ENCODE data around the gene CLSTN3. TPM values are rescaled to one million over a fixed set of nuclear protein-coding genes. Genes with fewer than 3 reads are reported as not detected.

Gene CLSTN3
- total RNA-seq, 4 donors from 2014 or later, result 13.9 to 98.7 (median 24.4) TPM

DNA sequence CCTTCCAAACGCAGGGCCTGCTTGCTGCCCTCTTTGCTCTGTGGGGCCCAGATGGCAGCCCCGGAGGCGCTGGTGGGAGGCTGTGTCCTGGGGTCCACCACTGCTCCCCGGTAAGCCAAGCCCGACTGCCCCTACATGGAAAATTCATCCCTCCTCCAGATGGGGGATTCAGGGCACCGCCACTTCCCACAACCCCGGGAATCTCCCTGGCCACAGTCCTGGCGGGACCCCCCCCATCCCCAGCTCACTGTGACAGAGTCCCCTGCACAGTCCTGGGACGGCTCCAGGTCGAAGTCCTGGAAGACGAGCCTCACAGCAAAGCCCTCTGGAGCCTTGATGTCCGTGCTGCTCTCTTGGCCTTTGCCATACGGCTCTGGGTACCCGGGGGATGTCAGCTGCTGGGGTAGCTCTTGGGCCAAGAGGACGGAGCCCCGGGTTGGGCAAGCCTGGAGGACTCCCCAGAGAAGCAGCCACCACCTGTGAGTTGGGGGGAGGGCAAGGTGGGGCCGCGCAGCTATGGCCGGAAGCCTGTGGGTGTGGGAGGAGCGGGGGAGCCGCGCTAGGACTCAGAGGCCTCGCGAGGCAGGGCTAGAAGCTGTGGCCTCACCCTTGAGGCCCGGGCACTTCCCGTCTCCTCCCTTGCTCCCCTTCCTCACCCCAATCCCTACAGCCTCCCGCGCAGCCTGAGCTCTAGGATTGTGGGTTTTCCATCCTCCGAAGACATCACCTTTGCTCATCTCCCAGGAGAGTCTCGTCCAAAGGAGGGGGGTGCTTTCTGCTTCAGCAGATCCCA, 22.0 kb upstream of the CLSTN3 start:
- intact Hi-C loops (cut with DNase I; ENCODE audit: low total_unique reads), result loop anchor here (2.0 to 10.0 kb wide), 3 partner anchors 47 to 241 kb away; partner anchors contain the start of genes C1S and TPI1
- in situ Hi-C loops (cut with MboI; ENCODE audit: low pct_ligation_motif_present in 1 of 4, low pct_unique_long_range_greater_than_20kb in 1 of 4, low sequenced_read_pairs in 3 of 4), result loop anchor here (10.0 to 25.0 kb wide), 3 partner anchors 163 to 196 kb away; partner anchors contain the start of genes C12orf57 (in 3 of the 4), RNU7-1 (in 3 of the 4), ATN1 (in 2 of the 4) and ENO2 (in 1 of the 4)
- peak; percentile 88 for DNase-seq

GRCh38 chr12:7108796-7109571, 21.2 kb upstream of the CLSTN3 start, which contains the start of gene C1RL:
TSS of gene C1RL (minus strand) at chr12:7109214. CDS start at chr12:7109180, 34 bp downstream.
- TF ChIP-seq EP300 (IDR thresholded peaks at IDR 0.05; ENCODE audit: low read depth), result peak; percentile 80
- TF ChIP-seq, protein P1, sequence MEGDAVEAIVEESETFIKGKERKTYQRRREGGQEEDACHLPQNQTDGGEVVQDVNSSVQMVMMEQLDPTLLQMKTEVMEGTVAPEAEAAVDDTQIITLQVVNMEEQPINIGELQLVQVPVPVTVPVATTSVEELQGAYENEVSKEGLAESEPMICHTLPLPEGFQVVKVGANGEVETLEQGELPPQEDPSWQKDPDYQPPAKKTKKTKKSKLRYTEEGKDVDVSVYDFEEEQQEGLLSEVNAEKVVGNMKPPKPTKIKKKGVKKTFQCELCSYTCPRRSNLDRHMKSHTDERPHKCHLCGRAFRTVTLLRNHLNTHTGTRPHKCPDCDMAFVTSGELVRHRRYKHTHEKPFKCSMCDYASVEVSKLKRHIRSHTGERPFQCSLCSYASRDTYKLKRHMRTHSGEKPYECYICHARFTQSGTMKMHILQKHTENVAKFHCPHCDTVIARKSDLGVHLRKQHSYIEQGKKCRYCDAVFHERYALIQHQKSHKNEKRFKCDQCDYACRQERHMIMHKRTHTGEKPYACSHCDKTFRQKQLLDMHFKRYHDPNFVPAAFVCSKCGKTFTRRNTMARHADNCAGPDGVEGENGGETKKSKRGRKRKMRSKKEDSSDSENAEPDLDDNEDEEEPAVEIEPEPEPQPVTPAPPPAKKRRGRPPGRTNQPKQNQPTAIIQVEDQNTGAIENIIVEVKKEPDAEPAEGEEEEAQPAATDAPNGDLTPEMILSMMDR (IDR thresholded peaks at IDR 0.05), result peak; percentile 98 to 99 (median 99)
- TF ChIP-seq POLR2A (IDR thresholded peaks at IDR 0.05), result peak; percentile 47
- TF ChIP-seq POLR2AphosphoS5 (IDR thresholded peaks at IDR 0.05), result peak; percentile 61 to 86 (median 86)
- Histone ChIP-seq H3K4me3 (peak within 1 kb of the TSS; percentile 54 to 69 (median 62)), H3K9me3 (peaks cover 0 to 7% of the 10 kb centered on the region in 2 donors), H3K4me1 (peaks cover 12 to 29% (median 17%) of the 10 kb centered on the region in 4 donors), H3K36me3 (no peaks in the 10 kb centered on the region), H3K27me3 (no peaks in the 10 kb centered on the region), H3K27ac (peak within 1 kb of the TSS; percentile 92 to 95 (median 93))
- peak; percentile 93 for DNase-seq
- intact Hi-C loops (cut with DNase I; ENCODE audit: low total_unique reads) (loop anchor here (2.0 to 10.0 kb wide), 3 partner anchors 48 to 242 kb away; partner anchors contain the start of genes C1S and TPI1), in situ Hi-C loops (cut with MboI; ENCODE audit: low pct_ligation_motif_present in 1 of 4, low pct_unique_long_range_greater_than_20kb in 1 of 4, low sequenced_read_pairs in 3 of 4) (loop anchor here (10.0 to 25.0 kb wide), 3 partner anchors 164 to 197 kb away; partner anchors contain the start of genes C12orf57 (in 3 of the 4), RNU7-1 (in 3 of the 4), ATN1 (in 2 of the 4) and ENO2 (in 1 of the 4))
- WGBS, 2 donors (ENCODE audit: low coverage in 1 of 2), result 7 to 25% methylated on average over 8 to 22 of the region's 23 CpGs

More for the DNA sequence above, 22.0 kb upstream of the CLSTN3 start:
- Histone ChIP-seq H3K36me3 (no peaks in the 10 kb centered on the region), H3K4me3 (peak overlapping the region; percentile 54 to 69 (median 62)), H3K27ac (peak overlapping the region; percentile 92 to 95 (median 93)), H3K9me3 (peaks cover 0 to 7% of the 10 kb centered on the region in 2 donors), H3K27me3 (no peaks in the 10 kb centered on the region), H3K4me1 (peaks cover 12 to 28% (median 17%) of the 10 kb centered on the region in 4 donors)
- 1 to 10% methylated on average over 3 to 24 of the region's 30 CpGs for WGBS, 2 donors (ENCODE audit: low coverage in 1 of 2)
- peak; percentile 64 to 82 (median 75) for TF ChIP-seq POLR2AphosphoS5 (IDR thresholded peaks at IDR 0.05)
- TF ChIP-seq, protein P1 (IDR thresholded peaks at IDR 0.05), result no peak
- peak; percentile 88 for TF ChIP-seq POLR2A (IDR thresholded peaks at IDR 0.05)
- no peak for TF ChIP-seq EP300 (IDR thresholded peaks at IDR 0.05; ENCODE audit: low read depth)

DNA sequence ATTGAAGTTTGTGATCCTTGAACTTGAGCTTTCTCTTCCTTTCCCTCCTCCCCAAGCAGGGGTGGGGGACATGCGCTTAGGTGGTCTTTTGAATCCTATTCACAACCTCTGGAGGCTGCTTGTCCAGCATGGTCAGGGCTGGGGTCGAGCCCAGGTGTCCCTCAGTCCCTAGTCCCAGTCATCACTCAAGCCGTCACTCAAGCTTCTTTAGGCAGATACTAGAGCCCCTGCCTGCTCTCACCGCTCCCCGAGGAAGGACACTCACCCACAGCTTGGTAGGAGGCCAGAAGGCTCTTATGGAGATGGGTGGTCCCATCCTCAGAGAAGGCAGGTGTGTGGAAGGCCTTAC, 20.6 kb upstream of the CLSTN3 start:
- Histone ChIP-seq H3K27me3 (no peaks in the 10 kb centered on the region), H3K9me3 (peaks cover 0 to 7% of the 10 kb centered on the region in 2 donors), H3K27ac (peak overlapping the region; percentile 92 to 95 (median 93)), H3K4me1 (peaks cover 12 to 29% (median 17%) of the 10 kb centered on the region in 4 donors), H3K4me3 (peak overlapping the region in 2 of 4 donors; percentile 54 to 69), H3K36me3 (no peaks in the 10 kb centered on the region)
- in situ Hi-C loops (cut with MboI; ENCODE audit: low pct_ligation_motif_present in 1 of 4, low pct_unique_long_range_greater_than_20kb in 1 of 4, low sequenced_read_pairs in 3 of 4) (loop anchor here (10.0 to 25.0 kb wide), 3 partner anchors 165 to 197 kb away; partner anchors contain the start of genes C12orf57 (in 3 of the 4), RNU7-1 (in 3 of the 4), ATN1 (in 2 of the 4) and ENO2 (in 1 of the 4)), intact Hi-C loops (cut with DNase I; ENCODE audit: low total_unique reads) (loop anchor here (2.0 to 10.0 kb wide), 3 partner anchors 49 to 243 kb away; partner anchors contain the start of genes C1S and TPI1)
- 65% methylated on average over 5 of the region's 5 CpGs; no CpG with 5 or more reads in 1 of the 2 donors for WGBS, 2 donors (ENCODE audit: low coverage in 1 of 2)
- TF ChIP-seq POLR2A (IDR thresholded peaks at IDR 0.05) (no peak), EP300 (IDR thresholded peaks at IDR 0.05; ENCODE audit: low read depth) (no peak), POLR2AphosphoS5 (IDR thresholded peaks at IDR 0.05) (no peak)
- TF ChIP-seq, protein P1 (IDR thresholded peaks at IDR 0.05), result no peak
- no peak for DNase-seq

All from transverse colon (tissue), 4 donors.